ENCODE measurements around the gene PTPRG.

GRCh38 chr3:62090519-62090918, 529.1 kb downstream of the PTPRG start:
- TF ChIP-seq CTCF (IDR thresholded peaks at IDR 0.05) (no peak), POLR2A (IDR thresholded peaks at IDR 0.05) (no peak), POLR2AphosphoS5 (IDR thresholded peaks at IDR 0.05) (no peak), EP300 (IDR thresholded peaks at IDR 0.05) (no peak)

All from suprapubic skin (tissue), 4 donors.